Raji (cell line): ENCODE measurements around the gene DNMBP.

Experiments
- POLR2A ChIP-seq: IDR thresholded peaks from 2 replicates; pipeline ENCODE4 v1.6.1; 2011; ENCODE audit warnings: low read depth, low read length, control low read depth; ENCODE audit not compliant: insufficient read depth

Gene DNMBP

GRCh38 chr10:99913831-99914235 lies 95.9 kb downstream of the DNMBP start:
- no peak for TF ChIP-seq POLR2A

DNA sequence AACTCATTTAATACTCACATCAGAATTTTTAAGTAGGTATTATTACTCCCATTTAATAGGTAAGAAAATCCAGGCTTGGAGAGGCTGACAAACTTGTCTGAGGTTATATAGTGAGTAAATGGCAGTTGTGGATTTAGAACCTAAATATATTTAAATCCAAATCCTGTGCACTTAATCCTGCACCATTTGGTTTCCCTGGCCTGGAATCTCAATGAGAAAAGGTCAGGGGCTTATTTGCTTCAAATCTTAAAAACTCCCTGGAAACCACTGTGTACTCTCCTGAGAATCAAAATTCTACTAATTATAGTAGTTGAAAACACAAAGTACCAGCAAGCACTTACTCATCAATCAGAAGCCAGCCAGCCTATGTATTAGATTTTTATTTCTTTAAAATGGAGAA lies 97.7 kb downstream of the DNMBP start:
- TF ChIP-seq POLR2A = no peak

DNA sequence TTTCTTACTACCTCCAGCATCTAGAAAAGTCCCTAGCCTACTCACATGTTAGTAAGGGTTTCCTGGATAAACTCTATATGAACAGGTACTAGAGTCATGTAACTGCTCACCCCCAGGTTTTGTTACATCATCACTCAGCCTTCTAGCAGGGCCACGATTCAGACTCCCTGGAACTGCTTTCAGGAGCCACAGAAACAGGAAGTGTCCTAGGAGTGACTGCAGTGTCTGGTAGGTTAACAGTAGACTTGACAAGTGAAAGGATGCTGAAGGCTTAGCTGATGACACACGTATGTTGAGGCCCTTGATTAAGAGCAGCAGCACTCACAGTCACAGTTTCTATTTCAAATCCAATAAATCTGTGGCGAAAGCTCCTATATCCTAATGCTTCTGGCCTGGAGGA lies 101.2 kb downstream of the DNMBP start:
- no peak for TF ChIP-seq POLR2A

DNA sequence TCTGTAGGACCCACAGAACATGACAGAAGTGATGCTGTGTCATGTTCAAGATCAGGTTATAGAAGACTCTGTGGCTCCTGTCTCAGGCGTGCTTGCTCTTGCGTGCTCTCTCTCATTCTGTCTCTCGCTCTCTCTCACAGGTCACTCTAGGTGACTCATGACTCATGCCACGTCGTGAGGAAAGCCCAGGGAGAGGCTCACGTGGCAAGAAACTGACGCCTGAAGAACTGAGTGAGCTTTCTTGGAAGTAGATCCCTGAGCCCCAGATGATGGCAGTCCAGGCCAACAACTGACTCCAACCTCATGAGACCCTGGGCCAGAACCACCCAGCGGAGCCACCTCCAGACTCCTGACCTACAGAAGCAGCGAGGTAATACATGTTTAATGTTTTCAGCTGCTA lies 103.3 kb downstream of the DNMBP start:
- no peak for TF ChIP-seq POLR2A

DNA sequence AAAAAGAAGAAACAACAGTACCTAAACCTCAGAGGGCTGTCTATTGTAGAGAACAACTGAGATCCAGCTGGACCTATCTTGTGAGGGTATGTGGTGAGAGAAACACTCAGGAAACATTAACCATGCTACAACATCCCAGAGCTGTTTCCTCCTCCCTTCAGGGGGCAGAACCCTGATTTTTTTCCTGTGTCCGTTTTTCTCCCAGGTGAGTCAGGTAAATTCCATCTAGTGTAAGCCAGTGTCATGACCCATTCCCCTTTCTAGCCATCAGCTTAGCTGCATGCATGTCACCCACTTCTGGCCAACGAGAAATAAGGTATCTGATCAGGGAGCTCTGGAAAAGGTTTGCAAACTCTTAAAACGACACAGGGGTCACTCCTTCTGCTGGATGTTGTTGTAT lies 103.8 kb downstream of the DNMBP start:
- TF ChIP-seq POLR2A = no peak

GRCh38 chr10:99895867-99896266 lies 113.9 kb downstream of the DNMBP start:
- no peak for TF ChIP-seq POLR2A

DNA sequence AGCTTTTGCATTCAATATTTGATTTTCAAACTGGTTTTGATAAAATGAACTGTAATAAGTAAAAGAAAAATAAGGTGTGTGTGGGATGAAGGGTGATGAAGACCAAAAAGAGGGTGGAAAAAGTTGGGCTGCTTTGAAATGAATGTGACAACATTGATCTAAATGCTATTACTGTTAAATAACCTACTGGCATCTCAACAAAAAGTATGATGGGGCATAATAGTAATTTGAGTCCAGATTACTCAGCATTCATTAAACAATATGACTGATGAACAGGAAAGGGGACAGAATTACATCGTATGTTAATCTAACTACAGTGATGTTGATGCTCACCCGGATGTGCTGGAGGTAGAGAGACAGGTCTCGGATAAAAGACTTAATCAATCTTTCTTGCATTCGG lies 115.1 kb downstream of the DNMBP start:
- no peak for TF ChIP-seq POLR2A

DNA sequence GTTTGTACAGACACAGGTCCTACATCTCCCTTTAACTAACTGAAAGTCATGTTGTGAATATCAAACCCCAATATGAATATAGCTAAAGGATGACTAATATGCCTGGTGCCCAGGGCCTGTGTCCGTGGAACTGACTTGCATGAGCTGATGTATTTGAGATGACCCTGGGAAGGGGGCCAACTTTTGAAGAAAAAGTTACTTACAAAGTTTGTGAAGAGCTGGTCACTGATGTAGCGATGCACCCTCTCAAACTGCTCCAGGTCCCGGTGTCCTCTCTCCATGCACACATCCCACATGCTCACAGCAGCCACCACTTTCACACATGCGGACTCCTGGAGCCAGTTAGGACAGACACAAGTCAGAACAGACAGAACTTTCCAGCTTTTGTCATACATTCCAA lies 121.1 kb downstream of the DNMBP start:
- TF ChIP-seq POLR2A = no peak

DNA sequence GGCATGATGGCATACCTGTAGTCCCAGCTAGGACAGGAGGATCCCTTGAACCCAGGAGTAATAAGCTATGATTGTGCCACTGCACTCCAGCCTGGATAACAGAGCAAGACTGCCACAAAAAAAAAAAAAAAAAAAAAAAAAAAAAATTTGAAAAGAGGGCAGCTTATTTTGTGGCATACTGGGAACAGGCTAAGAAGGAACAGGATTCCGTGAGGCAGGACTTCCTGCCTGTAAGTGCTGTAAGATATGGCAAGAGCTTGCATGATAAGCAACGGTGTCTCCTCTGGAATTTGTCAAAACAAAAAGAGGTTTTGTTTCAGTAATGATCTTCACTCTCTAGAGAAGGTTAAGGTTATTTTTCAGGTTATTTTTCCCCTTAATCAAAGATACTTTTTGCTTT lies 126.2 kb downstream of the DNMBP start:
- TF ChIP-seq POLR2A = no peak

DNA sequence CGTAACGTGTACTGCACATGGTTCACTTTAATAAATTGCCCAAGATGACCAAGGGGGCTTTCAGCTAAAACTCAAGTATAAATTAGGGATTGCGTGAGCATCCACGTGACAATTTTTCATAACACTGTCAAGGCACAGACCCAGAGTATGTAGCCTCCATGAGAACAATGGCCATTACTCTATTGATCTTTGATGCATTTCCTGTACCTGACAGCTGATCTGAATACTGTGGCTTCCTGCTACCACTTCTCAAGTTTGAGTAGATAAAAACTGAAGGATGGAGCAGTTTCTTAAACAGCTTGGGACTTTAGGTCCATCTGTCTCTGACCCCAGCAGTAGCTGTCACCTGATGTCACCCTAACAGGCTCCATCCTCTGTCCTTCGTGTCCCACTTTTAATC lies 128.4 kb downstream of the DNMBP start:
- no peak for TF ChIP-seq POLR2A

- no peak for TF ChIP-seq POLR2A
Observed at GRCh38 chr10:99880080-99880835, 129.5 kb downstream of the DNMBP start.

DNA sequence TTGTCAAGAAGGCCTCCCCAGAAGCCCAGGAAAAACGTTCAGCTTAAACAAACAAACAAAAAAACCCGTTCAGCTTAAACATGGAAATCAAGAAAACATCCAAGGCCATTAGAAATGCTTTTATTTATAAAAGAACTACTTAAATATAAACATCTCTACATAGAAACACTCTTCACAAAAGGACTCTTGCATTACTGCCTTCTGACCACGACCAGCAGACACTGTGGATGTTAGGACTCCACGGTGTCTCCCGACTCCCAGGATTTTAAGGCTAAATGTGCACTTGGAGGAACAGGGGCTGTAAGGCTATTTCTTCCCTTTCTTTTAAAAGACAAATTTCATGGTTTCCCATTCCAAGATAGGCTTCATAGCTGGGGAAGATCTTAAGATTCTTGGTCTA lies 134.3 kb downstream of the DNMBP start:
- no peak for TF ChIP-seq POLR2A

DNA sequence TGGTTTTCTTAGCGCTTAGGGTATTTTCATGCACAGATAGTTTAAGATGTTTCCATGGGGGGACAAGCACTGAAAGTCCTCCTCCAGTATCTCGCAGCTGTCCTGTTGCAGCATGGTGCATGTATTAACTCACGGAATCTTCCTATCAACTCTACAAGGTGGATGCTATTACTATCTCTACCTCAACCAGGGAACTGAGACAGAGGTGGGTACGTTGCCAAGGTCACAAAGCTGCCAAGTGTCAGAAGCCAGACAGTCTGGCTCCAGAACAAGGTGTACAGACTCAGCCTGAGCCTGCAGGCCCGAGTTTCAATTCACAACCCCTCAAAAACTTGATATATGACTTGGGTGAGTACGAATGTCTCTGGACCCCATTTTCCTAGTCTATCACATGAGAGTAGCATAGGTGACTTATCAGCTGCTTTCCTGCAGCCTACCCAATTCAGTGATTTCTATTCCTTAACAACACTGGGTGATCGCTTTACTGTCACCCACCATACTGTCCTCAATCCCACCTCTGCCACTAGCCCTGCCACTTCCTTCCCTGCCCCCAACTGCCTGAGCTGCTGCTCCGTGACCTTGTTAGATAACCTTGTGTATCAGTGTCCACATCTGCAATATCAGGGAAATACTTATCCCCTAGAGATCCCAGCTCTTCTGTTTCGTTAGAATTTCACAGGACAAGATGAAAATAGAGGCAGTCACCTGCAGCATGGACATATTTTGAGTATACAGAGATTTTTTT lies 135.2 kb downstream of the DNMBP start:
- TF ChIP-seq POLR2A = no peak

DNA sequence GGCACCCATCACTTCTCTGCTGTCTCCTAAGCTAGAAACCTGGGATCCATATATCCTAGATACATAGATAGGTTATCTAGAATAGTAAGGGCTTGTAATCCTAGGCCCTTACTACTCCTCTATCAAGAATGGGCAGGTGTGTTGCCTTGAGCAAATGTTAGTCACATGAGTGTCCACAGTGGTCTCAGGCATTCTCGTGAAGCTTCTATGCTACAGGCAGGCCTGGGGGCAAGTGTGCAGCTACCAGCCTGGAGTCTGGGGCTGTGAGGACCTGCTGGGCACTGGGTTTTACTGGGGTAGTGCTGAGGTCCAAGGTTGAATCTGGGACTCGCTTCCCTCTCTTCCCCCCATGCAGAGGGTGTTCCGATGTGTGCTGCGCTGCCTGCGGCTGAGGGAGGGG lies 135.9 kb downstream of the DNMBP start:
- TF ChIP-seq POLR2A = no peak

DNA sequence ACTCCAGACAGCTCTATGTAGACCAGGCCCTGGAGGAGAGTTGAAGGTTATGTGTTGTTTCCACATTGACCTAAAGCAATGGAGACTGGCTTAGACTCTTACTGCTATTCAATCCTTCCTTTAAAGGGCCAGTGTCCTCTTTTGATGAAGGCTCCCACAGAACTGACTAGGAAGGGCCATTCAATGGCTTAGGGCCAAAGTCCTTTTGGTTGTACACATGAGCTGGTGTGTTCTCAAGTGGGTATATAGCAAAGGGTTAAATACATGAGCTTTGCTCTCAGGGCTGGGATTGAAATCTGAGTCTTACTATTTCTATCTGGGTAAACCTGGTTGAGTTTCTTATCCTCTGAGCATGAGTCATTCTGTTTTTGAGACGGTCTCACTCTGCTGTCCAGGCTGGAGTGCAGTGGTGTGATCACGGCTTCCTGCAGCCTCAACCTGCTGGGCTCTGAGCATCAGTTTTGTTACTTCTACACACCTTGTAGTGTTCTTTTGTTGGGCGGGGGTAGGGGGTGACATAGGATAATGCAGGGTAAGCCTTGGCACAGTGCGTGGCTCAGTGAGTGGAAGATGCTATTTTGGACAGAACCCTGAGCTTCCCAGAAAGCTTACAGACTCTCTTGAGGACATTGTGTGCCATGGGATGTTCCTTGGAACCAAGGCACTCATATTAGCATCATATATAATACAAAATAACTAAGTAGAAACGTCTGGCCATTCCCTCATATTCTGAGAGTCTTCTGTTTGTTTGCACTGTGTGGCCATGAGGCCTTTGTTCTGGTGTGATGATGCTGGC lies 137.2 kb downstream of the DNMBP start:
- no peak for TF ChIP-seq POLR2A
